GM20431 (cell line): ENCODE results near the gene PHF14.
"Not testable (repeated sequence)": the region's sequence is repeated elsewhere in the genome, so short reads cannot be mapped to it uniquely, and the experiment has no call there.

ENCODE experiments used
- in situ Hi-C: fragments of 300-500 bp; cut with MseI, MboI; formaldehyde crosslinking; loops from one replicate; pipeline ENCODE4 v1.15.0; 2020; ENCODE audit warnings: low sequenced_read_pairs; ENCODE audit not compliant: unreplicated experiment

Gene PHF14, protein sequence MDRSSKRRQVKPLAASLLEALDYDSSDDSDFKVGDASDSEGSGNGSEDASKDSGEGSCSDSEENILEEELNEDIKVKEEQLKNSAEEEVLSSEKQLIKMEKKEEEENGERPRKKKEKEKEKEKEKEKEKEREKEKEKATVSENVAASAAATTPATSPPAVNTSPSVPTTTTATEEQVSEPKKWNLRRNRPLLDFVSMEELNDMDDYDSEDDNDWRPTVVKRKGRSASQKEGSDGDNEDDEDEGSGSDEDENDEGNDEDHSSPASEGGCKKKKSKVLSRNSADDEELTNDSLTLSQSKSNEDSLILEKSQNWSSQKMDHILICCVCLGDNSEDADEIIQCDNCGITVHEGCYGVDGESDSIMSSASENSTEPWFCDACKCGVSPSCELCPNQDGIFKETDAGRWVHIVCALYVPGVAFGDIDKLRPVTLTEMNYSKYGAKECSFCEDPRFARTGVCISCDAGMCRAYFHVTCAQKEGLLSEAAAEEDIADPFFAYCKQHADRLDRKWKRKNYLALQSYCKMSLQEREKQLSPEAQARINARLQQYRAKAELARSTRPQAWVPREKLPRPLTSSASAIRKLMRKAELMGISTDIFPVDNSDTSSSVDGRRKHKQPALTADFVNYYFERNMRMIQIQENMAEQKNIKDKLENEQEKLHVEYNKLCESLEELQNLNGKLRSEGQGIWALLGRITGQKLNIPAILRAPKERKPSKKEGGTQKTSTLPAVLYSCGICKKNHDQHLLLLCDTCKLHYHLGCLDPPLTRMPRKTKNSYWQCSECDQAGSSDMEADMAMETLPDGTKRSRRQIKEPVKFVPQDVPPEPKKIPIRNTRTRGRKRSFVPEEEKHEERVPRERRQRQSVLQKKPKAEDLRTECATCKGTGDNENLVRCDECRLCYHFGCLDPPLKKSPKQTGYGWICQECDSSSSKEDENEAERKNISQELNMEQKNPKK

DNA sequence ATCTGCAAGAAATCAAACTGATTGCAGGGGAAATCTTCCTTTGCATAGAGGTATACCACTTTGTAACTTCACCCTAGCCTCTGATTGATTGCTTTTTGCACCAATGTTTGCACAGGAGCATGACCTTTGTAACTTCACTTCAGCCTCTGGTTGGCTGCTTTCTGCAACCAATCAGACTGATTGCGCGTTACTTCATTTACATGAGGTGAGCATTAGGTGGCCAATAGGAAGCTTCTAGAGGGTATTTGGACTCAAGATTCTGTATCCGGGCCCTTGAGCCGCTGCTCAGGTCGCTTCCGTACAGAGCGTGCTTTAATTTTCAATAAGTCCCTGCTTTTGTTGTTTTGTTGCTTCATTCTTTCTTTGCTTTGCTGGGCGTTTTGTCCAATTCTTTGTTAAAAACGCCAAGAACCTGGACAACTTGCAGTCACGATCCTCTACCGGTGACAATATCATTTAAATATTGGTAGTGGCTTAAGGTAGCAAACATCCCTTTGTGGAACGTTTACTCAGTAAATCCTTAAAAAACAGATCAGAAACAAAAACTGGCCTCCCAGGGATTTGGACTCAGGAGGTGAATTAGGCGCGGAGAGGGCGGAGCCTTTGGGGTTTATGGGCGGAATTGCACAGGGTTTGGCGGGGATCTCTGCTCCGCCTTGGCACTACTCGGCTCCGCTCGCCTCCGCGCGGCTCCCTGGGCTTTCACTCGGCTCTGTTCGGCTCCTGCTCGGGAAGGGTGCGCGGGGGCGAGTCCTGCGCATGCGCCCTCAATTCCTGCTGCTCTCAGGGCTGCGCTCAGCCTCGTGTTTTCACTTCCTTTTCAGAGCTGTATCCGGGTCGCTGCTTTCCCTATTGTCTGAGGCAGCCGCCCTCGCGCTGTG, at the start of gene PHF14:
Gene PHF14, plus strand, starts transcription at position 812 of the 881 bp plus-strand sequence. CDS start 452 bp downstream, outside the sequence.
- in situ Hi-C loops: no loop called here

DNA sequence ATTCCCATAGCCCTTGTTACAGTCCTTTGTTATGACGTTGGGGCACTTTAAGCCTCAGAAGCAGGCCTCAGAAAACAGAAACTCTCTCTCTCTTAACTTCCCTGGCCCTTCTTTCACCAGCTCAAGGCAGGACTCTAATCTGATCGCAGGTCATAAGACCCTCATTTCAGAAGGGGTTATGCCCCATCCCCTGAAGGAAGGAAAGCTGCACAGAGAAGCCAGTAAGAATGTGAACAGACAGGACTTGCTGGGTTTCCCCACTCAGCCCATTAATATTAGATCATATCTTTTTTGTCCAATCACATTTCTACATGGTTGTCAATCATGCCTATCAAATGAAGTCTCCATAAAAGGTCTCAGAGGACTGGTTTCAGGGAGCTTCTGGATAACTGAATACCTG, 49.3 kb upstream of the PHF14 start:
- in situ Hi-C loops: no loop called here

DNA sequence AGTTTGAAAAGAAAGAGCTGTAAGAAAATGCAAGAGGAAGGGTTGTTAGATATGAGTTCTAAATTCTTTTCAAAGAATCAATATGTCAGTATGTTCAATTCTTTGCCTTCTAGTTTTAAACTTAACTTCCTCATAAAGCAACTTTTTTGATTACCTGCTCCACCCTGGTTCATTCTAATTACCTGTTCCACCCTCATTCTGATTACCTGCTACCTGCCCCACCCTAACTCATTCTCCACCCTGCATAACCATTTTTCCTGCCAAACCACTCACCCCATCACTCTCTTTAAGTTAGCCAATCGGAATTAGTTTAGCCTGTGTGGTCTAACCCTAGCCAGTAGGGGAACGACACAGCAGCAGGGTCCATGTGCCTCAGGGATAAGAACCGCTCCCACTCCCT, 45.5 kb upstream of the PHF14 start:
- in situ Hi-C loops: not testable (repeated sequence)

DNA sequence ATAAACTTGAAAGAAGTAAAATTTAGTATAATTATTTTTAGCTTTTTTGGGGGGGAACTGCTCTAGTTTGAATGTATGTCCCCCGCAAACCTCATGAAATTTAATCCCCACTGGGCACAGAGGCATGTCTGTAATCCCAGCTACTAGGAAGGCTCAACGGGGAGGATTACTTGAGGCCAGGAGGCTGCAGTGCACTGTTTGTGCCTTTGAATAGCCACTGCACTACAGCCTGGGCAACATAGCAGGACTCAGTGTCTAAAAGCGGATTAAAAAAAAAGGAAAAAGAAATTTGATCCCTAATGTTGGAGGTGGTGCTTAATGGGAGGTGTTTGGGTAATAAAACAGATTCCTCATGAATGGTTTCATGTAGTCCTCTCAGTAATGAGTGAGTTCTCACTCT, 43.1 kb upstream of the PHF14 start:
- in situ Hi-C loops: no loop called here

DNA sequence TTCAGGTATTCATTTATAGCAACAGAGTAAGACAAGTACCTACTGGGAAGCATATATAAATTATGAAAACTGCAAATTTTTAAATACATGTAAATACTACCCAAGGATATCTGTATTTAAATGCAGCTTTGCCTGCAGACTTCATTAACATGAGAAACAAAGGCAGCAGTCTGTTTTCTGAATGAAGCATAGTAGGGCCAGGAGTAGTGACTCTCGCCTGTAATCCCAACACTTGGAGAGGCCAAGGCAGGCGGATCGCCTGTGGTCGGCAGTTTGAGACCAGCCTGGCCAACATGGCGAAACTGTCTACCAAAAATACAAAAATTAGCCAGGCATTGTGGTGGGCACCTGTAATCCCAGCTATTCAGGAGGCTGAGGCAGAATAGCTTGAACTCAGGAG, 42.5 kb upstream of the PHF14 start:
- in situ Hi-C loops: no loop called here

DNA sequence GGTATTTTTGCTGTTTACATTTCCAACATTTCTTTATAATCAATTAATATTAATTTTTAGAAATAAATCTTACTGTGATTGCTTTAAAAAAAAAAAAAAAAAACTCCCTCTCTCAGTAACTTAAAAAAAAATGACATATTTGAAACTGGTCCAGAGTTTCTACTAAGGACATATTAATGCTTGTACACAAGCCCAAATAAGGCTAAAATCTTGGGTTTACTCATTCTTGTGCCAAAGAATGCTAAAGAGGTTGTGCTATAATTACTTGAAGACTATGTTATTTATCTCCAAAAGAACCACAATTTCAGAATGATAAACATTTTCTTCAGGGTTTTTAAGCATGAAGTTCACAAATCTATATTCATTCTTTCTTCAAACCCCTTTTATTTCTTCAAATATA, 39.4 kb upstream of the PHF14 start:
- in situ Hi-C loops: no loop called here

DNA sequence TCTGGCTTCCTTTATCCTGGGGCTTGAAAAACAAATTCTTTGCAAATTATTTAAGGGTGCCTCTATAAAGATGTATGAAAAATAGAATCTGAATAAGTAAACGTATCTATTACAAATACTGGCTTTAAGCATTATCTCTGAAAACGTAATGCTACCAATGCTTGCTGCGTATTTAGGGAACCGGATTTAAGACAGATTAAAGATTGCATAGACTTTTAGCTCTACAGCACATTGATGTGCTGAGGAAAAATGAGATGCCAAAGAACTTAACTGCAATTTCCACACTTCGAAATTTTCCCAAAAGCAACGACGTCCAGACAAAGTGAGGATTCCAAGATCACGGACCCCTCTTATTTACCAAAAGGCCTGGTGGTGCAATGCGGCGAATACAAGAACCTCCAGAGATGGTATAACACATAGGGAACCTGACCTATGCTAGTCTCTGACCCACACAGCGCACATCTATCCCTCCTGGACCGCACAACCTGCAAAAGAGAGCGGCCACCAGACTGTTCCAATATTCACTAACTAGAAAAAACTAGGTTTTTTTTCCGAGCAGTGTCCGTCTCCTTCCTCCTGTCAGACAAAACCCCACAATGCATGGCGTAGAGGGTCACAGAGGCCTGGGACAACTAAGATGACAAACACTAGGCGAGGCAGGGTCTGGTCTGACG, 34.3 kb upstream of the PHF14 start:
- in situ Hi-C loops: no loop called here

DNA sequence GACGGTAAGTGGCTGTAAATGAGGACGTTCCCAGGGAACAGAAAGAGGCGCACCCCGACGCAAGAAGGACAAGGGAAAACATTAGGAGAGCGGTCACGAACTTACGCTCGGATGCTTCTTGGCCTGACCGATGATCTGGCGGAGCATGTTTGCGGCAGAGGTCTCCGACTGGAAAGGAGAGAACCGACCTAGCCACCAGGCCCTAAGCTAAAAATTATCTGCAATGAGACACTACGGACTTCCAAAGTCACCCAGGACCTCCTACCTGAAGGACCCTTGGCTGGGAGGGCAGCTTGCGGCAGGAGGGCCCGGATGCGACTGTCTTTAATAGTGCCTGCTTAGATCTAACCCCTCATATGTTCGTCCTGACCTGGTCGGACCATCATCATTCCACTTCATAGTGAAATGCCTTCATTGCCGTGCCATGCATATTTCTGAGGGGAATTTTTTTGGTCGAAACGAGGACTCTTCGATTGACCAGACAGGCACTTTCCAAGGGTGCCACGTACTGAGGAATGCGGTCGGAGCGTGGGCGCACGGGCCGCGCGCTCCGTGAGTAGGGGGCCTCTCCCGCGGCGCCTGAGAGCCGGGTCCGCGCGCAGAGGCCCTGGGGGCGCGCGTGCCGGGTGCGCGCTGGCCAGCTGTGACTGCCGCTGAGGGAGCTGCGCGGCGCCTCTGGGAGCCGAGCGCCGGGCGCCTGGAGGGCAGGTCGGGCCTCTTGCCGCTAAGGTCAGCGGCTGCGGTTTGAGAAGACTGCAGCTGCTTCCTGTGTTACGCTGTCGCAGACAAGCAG, 33.6 kb upstream of the PHF14 start:
- in situ Hi-C loops: no loop called here

DNA sequence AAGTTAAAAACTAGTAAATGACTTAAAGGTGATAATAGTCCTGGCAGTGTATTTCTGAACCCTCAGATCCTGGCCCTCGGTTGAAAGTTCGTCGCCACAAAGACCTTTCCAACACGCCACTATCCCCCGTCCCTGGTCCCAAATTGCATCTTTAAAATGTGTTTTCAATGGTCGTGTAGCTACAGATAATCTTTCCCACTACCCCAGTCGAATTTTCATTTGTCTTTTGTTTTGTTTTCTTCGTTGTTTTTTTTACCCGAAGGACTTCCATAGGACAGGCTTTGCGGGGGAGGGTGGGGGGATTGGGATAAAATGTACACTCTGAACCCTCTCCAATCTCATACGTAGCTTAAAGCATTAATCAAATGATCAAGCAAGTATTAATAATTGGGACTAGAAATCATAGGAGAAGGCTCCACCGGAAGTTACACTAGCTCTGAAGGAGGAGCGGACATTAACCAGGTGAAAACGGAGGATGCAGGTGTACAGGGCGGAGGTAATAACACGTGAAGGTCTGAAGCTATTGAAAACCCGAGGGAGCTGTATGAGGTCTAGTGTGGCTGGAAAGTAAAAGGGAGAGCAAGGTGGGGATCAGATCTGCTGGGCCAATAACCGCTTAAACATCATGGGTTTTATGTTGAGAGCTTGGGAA, 32.8 kb upstream of the PHF14 start:
- in situ Hi-C loops: no loop called here

DNA sequence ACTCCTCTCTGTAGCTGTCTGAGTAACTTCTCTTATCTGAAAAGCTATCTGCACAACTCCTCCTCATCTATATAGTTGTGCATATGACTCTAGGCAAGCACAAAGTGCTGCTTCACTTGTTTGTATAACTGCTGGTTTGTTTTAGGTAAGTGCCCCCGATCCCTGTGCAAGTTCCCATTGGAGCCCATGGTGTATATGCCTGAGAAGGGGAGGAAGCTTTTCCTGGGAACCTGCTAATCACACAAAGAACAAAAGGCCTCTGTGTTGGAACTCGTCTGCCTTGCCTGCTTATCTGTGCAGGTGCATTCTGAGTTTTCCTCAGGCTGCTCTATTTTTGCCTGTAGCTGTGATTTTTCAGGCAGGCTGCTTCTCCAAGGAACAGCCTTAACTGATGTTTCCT, 23.2 kb upstream of the PHF14 start:
- in situ Hi-C loops: no loop called here

DNA sequence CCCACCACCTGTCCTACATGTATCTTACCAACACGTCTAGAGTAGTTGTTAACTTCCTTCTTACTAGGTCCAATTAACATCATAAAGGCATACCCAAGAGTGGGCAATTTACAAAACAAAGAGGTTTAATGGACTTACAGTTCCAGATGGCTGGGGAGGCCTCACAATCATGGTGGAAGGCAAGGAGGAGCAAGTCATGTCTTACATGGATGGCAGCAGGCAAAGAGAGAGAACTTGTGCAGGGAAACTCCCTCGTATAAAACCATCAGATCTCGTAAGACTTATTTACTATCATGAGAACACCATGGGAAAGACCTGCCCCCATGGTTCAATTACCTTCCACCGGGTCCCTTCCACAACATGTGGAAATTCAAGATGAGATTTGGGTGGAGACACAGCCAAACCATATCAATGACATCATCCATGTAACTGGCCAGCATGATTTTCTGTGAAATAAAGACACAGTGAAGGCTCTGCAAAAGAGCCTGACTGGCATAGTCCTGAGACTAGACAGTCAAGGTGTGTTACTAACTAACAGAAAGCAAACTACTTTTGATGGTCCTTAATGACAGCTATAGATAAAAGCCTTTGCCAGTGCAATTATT, 22.6 kb upstream of the PHF14 start:
- in situ Hi-C loops: not testable (repeated sequence)

DNA sequence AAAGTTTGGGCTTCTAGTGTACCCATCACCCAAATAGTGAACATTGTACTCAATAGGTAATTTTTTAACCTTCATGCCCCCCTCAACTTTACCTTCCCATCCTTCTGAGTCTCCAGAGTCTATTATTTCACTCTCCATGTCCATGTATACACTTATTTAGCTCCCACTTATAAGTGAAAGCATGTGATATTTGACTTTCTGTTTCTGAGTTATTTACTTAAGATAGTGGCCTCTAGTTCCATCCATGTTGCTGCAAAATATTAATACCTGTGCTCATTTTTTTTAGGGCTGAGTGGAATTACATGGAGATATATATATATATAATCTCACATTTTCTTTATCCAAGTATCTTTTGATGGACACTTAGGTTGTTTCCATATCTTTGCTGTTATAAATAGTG, 21.1 kb upstream of the PHF14 start:
- in situ Hi-C loops: no loop called here

DNA sequence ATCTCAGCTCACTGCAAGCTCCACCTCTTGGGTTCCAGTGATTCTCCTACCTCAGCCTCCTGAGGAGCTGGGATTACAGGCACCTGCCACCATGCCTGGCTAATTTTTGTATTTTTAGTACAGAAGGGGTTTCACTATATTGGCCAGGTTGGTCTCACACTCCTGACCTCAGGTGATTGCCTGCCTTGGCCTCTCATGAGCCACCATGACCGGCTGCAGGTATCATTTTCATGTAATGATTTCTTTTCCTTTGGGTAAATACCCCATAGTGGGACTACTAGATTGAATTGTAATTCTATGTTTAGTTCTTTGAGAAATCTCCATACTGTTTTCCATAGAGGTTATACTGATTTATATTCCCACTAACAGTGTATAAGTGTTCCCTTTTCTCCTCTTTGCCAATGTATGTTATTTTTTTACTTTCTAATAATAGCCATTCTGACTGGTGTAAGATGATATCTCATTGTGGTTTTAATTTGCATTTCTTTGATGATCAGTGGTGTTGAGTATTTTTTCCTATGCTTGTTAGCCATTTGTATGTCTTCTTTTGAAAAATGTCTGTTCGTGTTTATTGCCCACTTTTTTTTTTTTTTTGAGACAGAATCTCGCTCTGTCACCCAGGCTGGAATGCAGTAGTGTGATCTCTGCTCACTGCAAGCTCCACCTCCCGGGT, 20.5 kb upstream of the PHF14 start:
- in situ Hi-C loops: not testable (repeated sequence)

DNA sequence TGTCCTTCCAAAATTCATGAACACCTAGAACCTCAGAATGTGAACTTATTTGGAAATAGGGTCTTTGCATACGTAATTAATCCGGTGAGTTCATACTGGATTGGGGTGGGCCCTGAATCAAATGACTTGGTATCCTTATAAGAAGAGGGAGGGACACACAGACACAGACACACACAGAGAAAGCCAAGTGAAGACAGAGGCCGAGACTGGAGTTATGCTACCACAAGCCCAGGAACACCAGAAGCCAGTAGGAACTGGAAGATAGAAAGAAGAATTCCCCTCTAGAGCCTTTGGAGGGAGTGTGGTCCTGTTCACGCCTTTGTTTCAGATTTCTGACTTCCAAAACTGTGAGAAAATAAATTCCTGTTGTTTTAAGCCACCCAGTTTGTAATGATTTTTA, 17.1 kb upstream of the PHF14 start:
- in situ Hi-C loops: no loop called here

DNA sequence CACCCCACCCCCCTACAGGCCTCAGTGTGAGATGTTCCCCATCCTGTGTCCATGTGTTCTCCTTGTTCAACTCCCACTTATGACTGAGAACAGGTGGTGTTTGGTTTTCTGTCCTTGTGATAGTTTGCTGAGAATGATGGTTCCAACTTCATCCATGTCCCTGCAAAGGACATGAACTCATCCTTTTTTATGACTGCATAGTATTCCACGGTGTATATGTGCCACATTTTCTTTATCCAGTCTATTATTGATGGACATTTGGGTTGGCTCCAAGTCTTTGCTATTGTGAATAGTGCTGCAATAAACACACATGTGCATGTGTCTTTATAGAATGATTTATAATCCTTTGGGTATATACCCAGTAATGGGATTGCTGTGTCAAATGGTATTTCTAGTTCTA, 13.4 kb upstream of the PHF14 start:
- in situ Hi-C loops: not testable (repeated sequence)

DNA sequence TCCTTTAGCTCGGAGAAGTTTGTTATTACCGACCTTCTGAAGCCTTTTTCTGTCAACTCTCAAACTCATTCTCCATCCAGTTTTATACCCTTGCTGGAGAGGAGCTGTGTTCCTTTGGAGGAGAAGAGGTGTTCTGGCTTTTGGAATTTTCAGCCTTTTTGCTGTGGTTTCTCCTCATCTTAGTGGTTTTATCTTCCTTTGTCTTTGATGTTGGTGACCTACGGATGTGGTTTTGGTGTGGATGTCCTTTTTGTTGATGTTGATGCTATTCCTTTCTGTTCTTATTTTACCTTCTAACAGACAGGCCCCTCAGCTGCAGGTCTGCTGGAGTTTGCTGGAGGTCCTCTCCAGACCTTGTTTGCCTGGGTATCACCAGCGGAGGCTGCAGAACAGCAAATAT, 8.7 kb upstream of the PHF14 start:
- in situ Hi-C loops: not testable (repeated sequence)

DNA sequence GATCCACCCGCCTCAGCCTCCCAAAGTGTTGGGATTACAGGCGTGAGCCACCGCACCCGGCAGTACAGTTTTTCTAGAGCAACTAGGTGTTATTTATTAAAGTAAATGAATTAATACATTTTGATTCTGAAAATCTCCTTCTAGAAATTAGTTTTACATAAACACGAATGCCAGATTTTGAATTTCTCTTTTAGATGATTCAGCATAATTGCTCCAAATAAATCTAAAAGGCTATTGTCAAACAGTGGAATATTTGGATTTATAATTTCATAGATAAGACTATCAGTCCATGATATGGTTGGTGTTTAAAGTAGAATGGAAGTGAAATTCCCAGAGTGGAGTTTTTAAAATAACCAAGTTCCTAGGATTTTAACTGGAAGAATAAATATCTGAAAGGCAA, 1.5 kb upstream of the PHF14 start:
- in situ Hi-C loops: no loop called here
